IMR-90 (cell line): ENCODE data around the gene ADCK1. TPM values are rescaled to one million over a fixed set of nuclear protein-coding genes. Genes with fewer than 3 reads are reported as not detected.

ENCODE experiments used
- ATAC-seq: fragments of 200-7000 bp; cut with Tn5 transposase; 2 replicates; pipeline ENCODE4 v1.9.1; 2020; ENCODE audit warnings: low read depth, mild to moderate bottlenecking, moderate library complexity
- BruUV-seq: library from RNA; stranded (reverse); fragments of 400-500 nt; replicated peaks from 2 replicates; lab custom pipeline; 2021; lab: Mats Ljungman, UMichigan
- CTCF ChIA-PET: fragments of 300-600 bp; formaldehyde crosslinking; extraction: SDS; loops from one replicate; lab custom pipeline; 2021; ENCODE audit warnings: antibody characterized with exemption; lab: Yijun Ruan, JAX
- POLR2A ChIA-PET: fragments of 300-600 bp; sonication (Branson Sonifier 250); formaldehyde crosslinking; loops from one replicate; lab custom pipeline; 2022; ENCODE audit warnings: antibody characterized with exemption; ENCODE audit not compliant: unreplicated experiment; lab: Charles Lee
- DNase-seq: peaks from one replicate; pipeline ENCODE4 v3.0.0; 2013
- H2AFZ ChIP-seq: replicated peaks from 2 replicates; pipeline ENCODE3; 2013; ENCODE audit warnings: low read length, mild to moderate bottlenecking; ENCODE audit not compliant: poor library complexity
- H2AK5ac ChIP-seq: 2 replicates; pipeline ENCODE4 v1.6.1; 2013; ENCODE audit warnings: low read depth, low read length, inconsistent platforms
- H2AK9ac ChIP-seq: replicated peaks from 2 replicates; pipeline ENCODE3; 2013; ENCODE audit warnings: mild to moderate bottlenecking, low read depth, low read length, moderate library complexity; ENCODE audit not compliant: poor library complexity
- H2BK120ac ChIP-seq: 2 replicates; pipeline ENCODE4 v1.6.1; 2013; ENCODE audit warnings: low read depth, low read length, inconsistent platforms
- H2BK15ac ChIP-seq: 3 replicates; pipeline ENCODE4 v1.6.1; 2013; ENCODE audit warnings: low read depth, low read length, inconsistent platforms
- H2BK20ac ChIP-seq: 2 replicates; pipeline ENCODE4 v1.6.1; 2013; ENCODE audit warnings: low read depth, mild to moderate bottlenecking, inconsistent platforms, low read length, moderate library complexity
- H2BK5ac ChIP-seq: 2 replicates; pipeline ENCODE4 v1.6.1; 2013; ENCODE audit warnings: mild to moderate bottlenecking, low read depth, low read length, inconsistent platforms; ENCODE audit not compliant: poor library complexity, severe bottlenecking
- H3K14ac ChIP-seq: replicated peaks from 2 replicates; pipeline ENCODE4 v1.6.1; 2013; ENCODE audit warnings: low read depth, low read length, inconsistent platforms
- H3K18ac ChIP-seq: 2 replicates; pipeline ENCODE4 v1.6.1; 2013; ENCODE audit warnings: low read depth, low read length, control low read depth
- H3K23ac ChIP-seq: 2 replicates; pipeline ENCODE4 v1.6.1; 2013; ENCODE audit warnings: low read depth, low read length, inconsistent platforms
- H3K27ac ChIP-seq: 2 replicates; pipeline ENCODE4 v1.5.1; 2013; ENCODE audit warnings: mild to moderate bottlenecking, control low read depth, low read length; ENCODE audit not compliant: insufficient read depth
- H3K27me3 ChIP-seq: 2 replicates; pipeline ENCODE4 v1.6.1; 2013; ENCODE audit warnings: low read length; ENCODE audit not compliant: control insufficient read depth, insufficient read depth
- H3K36me3 ChIP-seq: 2 replicates; pipeline ENCODE4 v1.6.1; 2013; ENCODE audit warnings: low read length, mixed read lengths; ENCODE audit not compliant: control insufficient read depth, insufficient read depth
- H3K4ac ChIP-seq: 2 replicates; pipeline ENCODE4 v1.6.1; 2013; ENCODE audit warnings: low read depth, low read length, inconsistent platforms
- H3K4me1 ChIP-seq: 2 replicates; pipeline ENCODE4 v1.6.1; 2013; ENCODE audit warnings: low read length, mixed read lengths; ENCODE audit not compliant: control insufficient read depth, insufficient read depth
- H3K4me2 ChIP-seq: 2 replicates; pipeline ENCODE4 v1.6.1; 2013; ENCODE audit warnings: low read depth, mild to moderate bottlenecking, control low read depth, low read length, moderate library complexity
- H3K4me3 ChIP-seq: 2 replicates; pipeline ENCODE4 v1.5.1; 2013; ENCODE audit warnings: low read depth, mild to moderate bottlenecking, control low read depth, low read length, moderate library complexity; ENCODE audit not compliant: insufficient read depth
- H3K56ac ChIP-seq: 2 replicates; pipeline ENCODE4 v1.6.1; 2013; ENCODE audit warnings: low read length, inconsistent platforms; ENCODE audit not compliant: insufficient read depth; ENCODE audit errors: extremely low read depth
- H3K79me1 ChIP-seq, 2 experiments: 2 replicates each; pipeline ENCODE4 v1.6.1; 2013; ENCODE audit warnings: low read length in 2 of 2, inconsistent platforms in 1 of 2, low read depth in 1 of 2
- H3K9ac ChIP-seq: 2 replicates; pipeline ENCODE4 v1.6.1; 2013; ENCODE audit warnings: low read depth, low read length, control low read depth
- H3K9me1 ChIP-seq: 2 replicates; pipeline ENCODE4 v1.6.1; 2013; ENCODE audit warnings: low read length, inconsistent platforms; ENCODE audit not compliant: insufficient read depth
- H3K9me3 ChIP-seq: 2 replicates; pipeline ENCODE4 v1.6.1; 2013; ENCODE audit warnings: low read length; ENCODE audit not compliant: control insufficient read depth, insufficient read depth
- H4K20me1 ChIP-seq: 2 replicates; pipeline ENCODE4 v1.6.1; 2013; ENCODE audit warnings: low read length, inconsistent platforms; ENCODE audit not compliant: insufficient read depth
- H4K5ac ChIP-seq: 2 replicates; pipeline ENCODE4 v1.6.1; 2013; ENCODE audit warnings: mild to moderate bottlenecking, low read depth, low read length, control low read depth
- H4K8ac ChIP-seq, 2 experiments: 2 replicates each; pipeline ENCODE4 v1.6.1; 2013; ENCODE audit warnings: low read depth in 2 of 2, low read length in 2 of 2, control low read depth in 1 of 2, inconsistent platforms in 1 of 2
- H4K91ac ChIP-seq: 2 replicates; pipeline ENCODE4 v1.6.1; 2013; ENCODE audit warnings: low read depth, low read length, inconsistent platforms; ENCODE audit not compliant: insufficient read depth
- BHLHE40 ChIP-seq: fragments of 150-350 bp; IDR thresholded peaks from 2 replicates; pipeline ENCODE4 v1.6.1; 2016; ENCODE audit warnings: mild to moderate bottlenecking, low read depth, low read length
- CEBPB ChIP-seq: IDR thresholded peaks from 2 replicates; pipeline ENCODE4 v1.6.1; 2012; ENCODE audit warnings: low read depth, low read length, improper control_type of control experiment
- CHD1 ChIP-seq: IDR thresholded peaks from 2 replicates; pipeline ENCODE4 v1.6.1; 2012; ENCODE audit warnings: low read depth, low read length, improper control_type of control experiment
- MAFK ChIP-seq: IDR thresholded peaks from 2 replicates; pipeline ENCODE4 v1.6.1; 2012; ENCODE audit warnings: low read depth, low read length, improper control_type of control experiment
- MAZ ChIP-seq: IDR thresholded peaks from 2 replicates; pipeline ENCODE4 v1.6.1; 2012; ENCODE audit warnings: low read depth, mild to moderate bottlenecking, low read length, improper control_type of control experiment, moderate library complexity, borderline replicate concordance
- MXI1 ChIP-seq: IDR thresholded peaks from 2 replicates; pipeline ENCODE4 v1.6.1; 2012; ENCODE audit warnings: low read depth, mild to moderate bottlenecking, low read length, moderate library complexity, borderline replicate concordance
- NFE2L2 ChIP-seq: fragments of 150-350 bp; IDR thresholded peaks from 2 replicates; pipeline ENCODE4 v1.6.1; 2016; ENCODE audit warnings: low read depth, mild to moderate bottlenecking, low read length
- POLR2A ChIP-seq: IDR thresholded peaks from 2 replicates; pipeline ENCODE4 v1.6.1; 2012; ENCODE audit warnings: mild to moderate bottlenecking, low read depth, low read length
- RAD21 ChIP-seq: IDR thresholded peaks from 2 replicates; pipeline ENCODE4 v1.6.1; 2012; ENCODE audit warnings: low read length, improper control_type of control experiment
- RFX5 ChIP-seq: IDR thresholded peaks from 2 replicates; pipeline ENCODE4 v1.8.0; 2012; ENCODE audit warnings: low read depth, mild to moderate bottlenecking, low read length, moderate library complexity
- SMC3 ChIP-seq: fragments of 150-350 bp; IDR thresholded peaks from 2 replicates; pipeline ENCODE4 v1.6.1; 2016; ENCODE audit warnings: low read depth, mild to moderate bottlenecking, antibody characterized with exemption, low read length, moderate library complexity
- WGBS, 2 experiments: methylation state at CpG; one replicate each; pipeline versions ENCODE4 v1.1.5 to v1.1.7; 2013; ENCODE audit warnings: missing lambda C conversion rate in 2 of 2; ENCODE audit not compliant: insufficient read length in 1 of 2; ENCODE audit errors: extremely low coverage in 2 of 2; 5-methylcytosine and 5-hydroxymethylcytosine counted together
- dilution Hi-C: fragments of 300-500 bp; cut with HindIII; formaldehyde crosslinking; loops from one replicate; pipeline ENCODE4 v1.14.3; 2018; ENCODE audit warnings: low sequenced_read_pairs; ENCODE audit not compliant: unreplicated experiment
- in situ Hi-C: fragments of 300-500 bp; cut with MboI; formaldehyde crosslinking; loops from 3 replicates; pipeline ENCODE4 v1.14.3; 2019; ENCODE audit warnings: low sequenced_read_pairs, inconsistent platforms, mixed read lengths
- intact Hi-C: fragments of 100-400 bp; cut with micrococcal nuclease; formaldehyde crosslinking; loops from 2 replicates; pipeline ENCODE4 v1.10.0; 2022
- polyA plus RNA-seq, 3 experiments: library from polyadenylated mRNA; depleted of rRNA; stranded (reverse); fragments of >200 nt; gene quantifications; 2 replicates each; pipeline ENCODE4 v1.2.3, GENCODE V29; 2012; ENCODE audit warnings: low replicate concordance in 1 of 3
- total RNA-seq: library from RNA; depleted of rRNA; stranded (reverse); fragments of >200 nt; gene quantifications from 2 replicates; pipeline ENCODE4 v1.2.3, GENCODE V29; 2012
- TF ChIP-seq, protein P1 (sequence below): fragments of 150-350 bp; IDR thresholded peaks from 2 replicates; pipeline ENCODE4 v1.6.1; 2016; ENCODE audit warnings: low read depth, mild to moderate bottlenecking, low read length, moderate library complexity, borderline replicate concordance
- TF ChIP-seq, protein P2 (sequence below): conservative IDR thresholded peaks from 2 replicates; pipeline ENCODE4 v1.5.1; 2012; ENCODE audit warnings: mild to moderate bottlenecking, low read depth, low read length, improper control_type of control experiment
- TF ChIP-seq, protein P3 (sequence below): fragments of 150-350 bp; IDR thresholded peaks from 2 replicates; pipeline ENCODE4 v1.6.1; 2017; ENCODE audit warnings: mild to moderate bottlenecking, antibody characterized with exemption, low read length, low read depth

ADCK1 gene
- total and polyA plus RNA-seq, 2 of the 4 experiments (the other 2 are of a cell fraction), result 1.6 to 4.6 TPM

DNA sequence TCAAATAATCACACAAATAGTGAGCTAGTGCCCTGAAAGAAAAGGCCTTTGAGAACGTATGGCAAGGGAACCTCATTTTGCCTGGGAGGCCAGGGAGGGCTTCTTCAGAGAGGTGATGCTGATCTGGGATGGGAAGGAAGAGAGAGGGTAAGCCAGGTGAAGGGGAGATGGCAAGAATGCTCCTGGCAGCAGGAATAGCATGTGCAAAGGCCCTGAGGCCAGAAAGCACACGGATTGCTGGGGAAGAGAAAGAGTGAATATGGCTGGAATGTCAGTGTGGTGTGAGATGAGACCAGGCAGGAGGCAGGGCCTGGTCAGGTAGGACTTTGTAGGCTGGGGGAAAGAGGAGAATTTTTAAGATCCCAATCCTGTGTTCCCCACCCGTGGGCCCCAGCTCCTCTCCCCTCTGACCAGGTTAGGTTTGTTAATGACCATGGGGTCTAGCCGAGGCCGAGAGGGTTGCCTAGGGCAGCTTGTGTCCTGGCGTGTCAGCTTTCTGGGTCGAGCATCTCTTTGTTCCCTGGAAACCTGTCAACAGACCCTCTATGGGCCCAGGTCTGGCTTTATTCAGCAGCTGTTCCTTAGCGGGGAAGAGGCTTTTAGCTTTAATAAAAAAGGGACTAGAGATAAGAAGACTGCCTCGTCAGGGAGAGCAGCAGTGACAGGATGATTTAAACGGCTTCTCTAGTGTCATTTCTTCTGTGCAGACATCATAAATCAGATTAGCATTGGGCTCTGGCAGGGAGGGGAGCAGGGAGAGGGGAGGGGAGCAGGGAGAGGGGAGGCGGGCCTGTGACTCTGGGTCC is 123.4 kb downstream of the ADCK1 start:
- 16% methylated on average over 4 of the region's 11 CpGs; no CpG with 5 or more reads in 1 of the 2 experiments for WGBS, 2 experiments
- Histone ChIP-seq H2AK5ac (no peak overlapping the region), H2AFZ (no peak overlapping the region), H4K8ac (no peak overlapping the region), H2BK20ac (no peak overlapping the region), H2BK120ac (no peak overlapping the region), H4K91ac (no peak overlapping the region), H3K36me3 (no peaks in the 10 kb centered on the region), H2BK5ac (no peak overlapping the region), H3K56ac (no peak overlapping the region), H3K23ac (no peak overlapping the region), H3K9me3 (no peaks in the 10 kb centered on the region), H4K20me1 (no peaks in the 10 kb centered on the region), H3K9me1 (no peaks in the 10 kb centered on the region), H3K14ac (no peak overlapping the region), H3K4me3 (no peak overlapping the region), H4K5ac (no peak overlapping the region), H3K4me1 (no peaks in the 10 kb centered on the region), H2AK9ac (no peak overlapping the region), H3K4ac (no peak overlapping the region), H3K27me3 (no peaks in the 10 kb centered on the region), H3K79me1 (no peaks in the 10 kb centered on the region), H2BK15ac (no peak overlapping the region), H3K27ac (no peak overlapping the region), H3K18ac (no peak overlapping the region), H3K9ac (no peak overlapping the region), H3K4me2 (no peak overlapping the region)
- CTCF ChIA-PET, result no interaction called here
- DNase-seq (no peak), ATAC-seq (no peak)
- no TSS peak for BruUV-seq
- no peak for TF ChIP-seq RAD21
- TF ChIP-seq MAZ, result no peak
- no peak for TF ChIP-seq MAFK
- TF ChIP-seq, protein P1, sequence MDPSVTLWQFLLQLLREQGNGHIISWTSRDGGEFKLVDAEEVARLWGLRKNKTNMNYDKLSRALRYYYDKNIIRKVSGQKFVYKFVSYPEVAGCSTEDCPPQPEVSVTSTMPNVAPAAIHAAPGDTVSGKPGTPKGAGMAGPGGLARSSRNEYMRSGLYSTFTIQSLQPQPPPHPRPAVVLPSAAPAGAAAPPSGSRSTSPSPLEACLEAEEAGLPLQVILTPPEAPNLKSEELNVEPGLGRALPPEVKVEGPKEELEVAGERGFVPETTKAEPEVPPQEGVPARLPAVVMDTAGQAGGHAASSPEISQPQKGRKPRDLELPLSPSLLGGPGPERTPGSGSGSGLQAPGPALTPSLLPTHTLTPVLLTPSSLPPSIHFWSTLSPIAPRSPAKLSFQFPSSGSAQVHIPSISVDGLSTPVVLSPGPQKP, result no peak
- TF ChIP-seq, protein P2, sequence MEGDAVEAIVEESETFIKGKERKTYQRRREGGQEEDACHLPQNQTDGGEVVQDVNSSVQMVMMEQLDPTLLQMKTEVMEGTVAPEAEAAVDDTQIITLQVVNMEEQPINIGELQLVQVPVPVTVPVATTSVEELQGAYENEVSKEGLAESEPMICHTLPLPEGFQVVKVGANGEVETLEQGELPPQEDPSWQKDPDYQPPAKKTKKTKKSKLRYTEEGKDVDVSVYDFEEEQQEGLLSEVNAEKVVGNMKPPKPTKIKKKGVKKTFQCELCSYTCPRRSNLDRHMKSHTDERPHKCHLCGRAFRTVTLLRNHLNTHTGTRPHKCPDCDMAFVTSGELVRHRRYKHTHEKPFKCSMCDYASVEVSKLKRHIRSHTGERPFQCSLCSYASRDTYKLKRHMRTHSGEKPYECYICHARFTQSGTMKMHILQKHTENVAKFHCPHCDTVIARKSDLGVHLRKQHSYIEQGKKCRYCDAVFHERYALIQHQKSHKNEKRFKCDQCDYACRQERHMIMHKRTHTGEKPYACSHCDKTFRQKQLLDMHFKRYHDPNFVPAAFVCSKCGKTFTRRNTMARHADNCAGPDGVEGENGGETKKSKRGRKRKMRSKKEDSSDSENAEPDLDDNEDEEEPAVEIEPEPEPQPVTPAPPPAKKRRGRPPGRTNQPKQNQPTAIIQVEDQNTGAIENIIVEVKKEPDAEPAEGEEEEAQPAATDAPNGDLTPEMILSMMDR, result no peak
- no peak for TF ChIP-seq RFX5
- no peak for TF ChIP-seq POLR2A
- TF ChIP-seq SMC3, result no peak
- no peak for TF ChIP-seq MXI1
- no peak for TF ChIP-seq CEBPB
- no peak for TF ChIP-seq CHD1
- no peak for TF ChIP-seq NFE2L2
- TF ChIP-seq BHLHE40, result no peak
- TF ChIP-seq, protein P3, sequence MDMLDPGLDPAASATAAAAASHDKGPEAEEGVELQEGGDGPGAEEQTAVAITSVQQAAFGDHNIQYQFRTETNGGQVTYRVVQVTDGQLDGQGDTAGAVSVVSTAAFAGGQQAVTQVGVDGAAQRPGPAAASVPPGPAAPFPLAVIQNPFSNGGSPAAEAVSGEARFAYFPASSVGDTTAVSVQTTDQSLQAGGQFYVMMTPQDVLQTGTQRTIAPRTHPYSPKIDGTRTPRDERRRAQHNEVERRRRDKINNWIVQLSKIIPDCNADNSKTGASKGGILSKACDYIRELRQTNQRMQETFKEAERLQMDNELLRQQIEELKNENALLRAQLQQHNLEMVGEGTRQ, result no peak
- in situ Hi-C loops (no loop called here), intact Hi-C loops (no loop called here), dilution Hi-C loops (no loop called here)
- POLR2A ChIA-PET, result no interaction called here
